B cell (primary cell): ENCODE measurements around the gene GSC2.
"Not testable (repeated sequence)": the region's sequence is repeated elsewhere in the genome, so short reads cannot be mapped to it uniquely, and the experiment has no call there.

Experiments
- CTCF ChIP-seq: fragments of 200-600 bp; IDR thresholded peaks from one replicate; pipeline ENCODE4 v1.8.0; 2022; ENCODE audit warnings: antibody characterized with exemption, mild to moderate bottlenecking
- EZH2 ChIP-seq: IDR thresholded peaks from 2 replicates; pipeline ENCODE4 v1.6.1; 2012; ENCODE audit warnings: borderline replicate concordance, low read depth, mild to moderate bottlenecking, moderate library complexity, low read length; ENCODE audit not compliant: insufficient read depth, poor library complexity, severe bottlenecking

- not testable (repeated sequence) for TF ChIP-seq CTCF, EZH2
Measured at GRCh38 chr22:19156109-19156508, 6.0 kb upstream of the GSC2 start.
